Mesenteric fat pad (tissue), 1 donor: ENCODE measurements around the gene ARMC8. TPM values are rescaled to one million over a fixed set of nuclear protein-coding genes. Genes with fewer than 3 reads are reported as not detected.

Experiments used
- total RNA-seq: library from RNA; stranded (reverse); fragmentation: NEBNext Ultra II Directional; extraction: Animal tissue kit (Norgen Biotek cat#: 25700); gene quantifications from one replicate; pipeline ENCODE4 v1.2.1, GENCODE V29; 2021
- donor health status: DM: yes; HTN: yes; CAD: no.

ARMC8 gene
- total RNA-seq, 1 donor from 2014 or later: 102 TPM

Other genes with a start within 250 kb of the ARMC8 start
- gene CLDN18, start 177.1 kb upstream of the ARMC8 start, total RNA-seq: not detected
- gene DZIP1L, start 71.7 kb upstream of the ARMC8 start, total RNA-seq: 13.7 TPM
- gene A4GNT, start 54.9 kb upstream of the ARMC8 start, total RNA-seq: not detected
- 11.1 TPM for gene DBR1, start 12.4 kb upstream of the ARMC8 start, total RNA-seq
- not detected for gene NME9, start 142.6 kb downstream of the ARMC8 start, total RNA-seq
- 232 TPM for gene MRAS, start 161.3 kb downstream of the ARMC8 start, total RNA-seq
- 0.19 TPM for gene ESYT3, start 247.3 kb downstream of the ARMC8 start, total RNA-seq